Thyroid gland (tissue), 4 donors: ENCODE results near the gene HSF2BP. TPM values are rescaled to one million over a fixed set of nuclear protein-coding genes. Genes with fewer than 3 reads are reported as not detected.
A peak's percentile ranks its signal among the peaks of the same experiment; 100 is the strongest.

ENCODE experiments used
- DNase-seq, 2 donors: peaks; one replicate each; pipeline ENCODE4 v3.0.0-alpha.2; 2019
- H3K27ac ChIP-seq, 3 donors: fragments of 200-600 bp; sonication (generic); 1 replicate in 2 of 3; 2 replicates in 1 of 3; pipeline ENCODE4 v1.5.1; 2016 to 2019; ENCODE audit warnings: mild to moderate bottlenecking in 1 of 3, moderate library complexity in 1 of 3
- H3K27me3 ChIP-seq: fragments of 200-600 bp; sonication (generic); one replicate; pipeline ENCODE4 v1.5.1; 2019
- H3K36me3 ChIP-seq, 2 donors: fragments of 200-600 bp; sonication (generic); one replicate each; pipeline ENCODE4 v1.5.1; 2016 to 2019
- H3K4me1 ChIP-seq, 2 donors: fragments of 200-600 bp; sonication (generic); one replicate each; pipeline ENCODE4 v1.5.1; 2017 to 2019
- H3K4me3 ChIP-seq, 3 donors: fragments of 200-600 bp; sonication (generic); replicated peaks in 1 of 3; 1 replicate in 2 of 3; 2 replicates in 1 of 3; pipeline ENCODE4 v1.5.1; 2016; ENCODE audit warnings: mild to moderate bottlenecking in 1 of 3
- H3K9me3 ChIP-seq: fragments of 200-600 bp; sonication (generic); one replicate; pipeline ENCODE4 v1.5.1; 2017
- CTCF ChIP-seq, 6 experiments: fragments of 200-600 bp in 3 of 6; fragments of 450-650 bp in 3 of 6; sonication (generic) in 3 of 6; IDR thresholded peaks; one replicate each; pipeline ENCODE4 v1.5.1; 2016 to 2019; ENCODE audit warnings: antibody characterized with exemption in 6 of 6, mild to moderate bottlenecking in 2 of 6, inconsistent platforms in 1 of 6, moderate library complexity in 1 of 6
- POLR2A ChIP-seq, 2 donors: fragments of 450-650 bp; IDR thresholded peaks; one replicate each; pipeline ENCODE4 v1.6.1; 2017; ENCODE audit warnings: antibody characterized with exemption in 2 of 2, mild to moderate bottlenecking in 2 of 2, moderate library complexity in 1 of 2
- WGBS, 2 donors: methylation state at CpG; one replicate each; pipeline ENCODE4 v1.1.5; 2017; 5-methylcytosine and 5-hydroxymethylcytosine counted together
- intact Hi-C: fragments of 100-400 bp; cut with DNase I; formaldehyde crosslinking; loops from one replicate; pipeline ENCODE4 v1.15.1; 2023
- total RNA-seq, 4 donors: library from RNA; depleted of rRNA; stranded (reverse); fragments of >200 nt; gene quantifications; one replicate each; pipeline ENCODE4 v1.2.3, GENCODE V29; 2016

The HSF2BP gene
- total RNA-seq, 4 donors from 2014 or later: 0.33 to 1.2 (median 0.84) TPM

DNA sequence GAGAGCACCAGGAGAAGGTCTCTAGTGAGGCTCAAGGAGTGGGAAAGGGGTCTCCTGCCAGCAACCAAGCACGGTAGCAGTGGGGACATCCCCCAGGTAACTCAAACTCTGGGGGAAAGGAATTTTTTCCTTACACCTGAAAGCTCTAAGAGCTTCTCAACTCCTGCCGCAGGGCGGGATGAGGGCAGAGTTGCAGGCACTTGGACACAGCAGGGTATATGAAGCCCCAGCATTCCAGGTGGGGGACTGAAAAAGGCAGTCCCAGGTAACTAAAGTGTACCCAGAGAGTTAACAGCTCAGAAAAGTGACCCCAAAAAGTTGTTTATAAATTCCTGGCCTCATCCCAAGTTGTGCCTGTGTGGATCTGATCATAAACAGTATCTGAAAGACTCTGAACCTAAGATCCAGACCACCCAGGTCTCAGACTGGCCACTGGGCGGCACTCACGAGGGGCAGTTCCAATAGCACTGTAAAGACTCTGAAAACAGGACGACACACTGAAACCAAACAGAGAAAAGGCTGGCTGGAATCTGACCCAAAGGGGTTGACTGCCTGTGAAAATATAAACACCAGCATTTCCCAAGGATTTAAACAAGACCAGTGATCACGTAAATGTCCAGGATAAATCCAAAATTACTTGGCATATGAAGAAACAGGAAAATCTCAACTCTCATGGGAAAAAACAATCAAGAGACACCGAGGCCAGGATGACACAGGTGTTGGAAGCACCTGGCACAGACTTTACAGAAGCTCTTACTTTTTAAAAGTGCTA is 47.5 kb downstream of the HSF2BP start:
- H3K27ac ChIP-seq: peak overlapping the region in 2 of 3 donors; percentile 8 to 28

DNA sequence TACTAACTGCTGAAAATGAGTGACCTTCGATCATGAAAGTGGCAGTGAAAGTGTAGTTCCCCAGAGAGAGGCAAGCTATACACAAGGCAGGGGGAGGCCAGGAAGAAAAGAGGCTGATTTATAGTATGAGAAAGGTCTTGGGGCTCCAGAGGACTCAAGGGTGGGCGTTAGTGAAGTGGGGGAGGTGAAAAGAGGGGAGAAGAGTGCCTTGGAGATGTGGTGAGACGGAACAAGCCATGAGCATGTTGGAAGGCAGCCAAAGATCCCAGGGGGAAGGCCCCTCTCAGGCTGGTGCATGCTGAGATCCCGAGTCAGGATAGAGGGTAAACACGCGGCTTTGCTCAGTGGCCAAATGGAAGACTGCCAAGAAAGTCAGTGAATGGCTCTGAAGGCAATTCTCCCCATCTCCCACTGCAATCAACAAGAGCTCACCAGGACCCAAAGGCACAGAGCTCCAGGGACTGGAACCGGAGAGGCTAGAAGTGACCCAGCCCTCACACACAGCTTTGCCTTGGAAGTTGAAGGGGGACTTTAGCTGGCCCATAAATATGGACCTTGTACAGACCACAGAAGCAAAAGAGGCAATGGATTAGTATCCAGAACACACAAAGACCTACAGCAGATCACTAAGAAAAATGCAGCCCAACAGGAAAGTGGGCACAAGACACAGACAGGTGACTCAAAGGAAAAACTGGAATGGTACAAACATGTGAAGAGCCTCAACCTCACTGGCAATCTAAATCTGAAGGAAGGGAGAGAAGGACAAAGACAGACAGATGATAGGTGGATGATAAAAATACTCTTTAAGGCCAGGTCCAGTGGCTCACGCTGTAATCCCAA is 49.6 kb downstream of the HSF2BP start:
- Histone ChIP-seq H3K9me3 (no peaks in the 10 kb centered on the region), H3K36me3 (no peaks in the 10 kb centered on the region), H3K4me1 (peaks cover 10 to 40% of the 10 kb centered on the region in 2 donors), H3K27ac (peak overlapping the region in 2 of 3 donors; percentile 32 to 40), H3K27me3 (no peaks in the 10 kb centered on the region), H3K4me3 (no peak overlapping the region)
- 28 to 40% methylated on average over 8 of the region's 8 CpGs for WGBS, 2 donors
- intact Hi-C loops: no loop called here
- peak; percentile 83 to 86 for DNase-seq
- no peak for TF ChIP-seq POLR2A (IDR thresholded peaks at IDR 0.05)
- no peak for TF ChIP-seq CTCF (IDR thresholded peaks at IDR 0.05)

More for the DNA sequence above, 47.5 kb downstream of the HSF2BP start:
- Histone ChIP-seq H3K4me3 (no peak overlapping the region), H3K27me3 (no peaks in the 10 kb centered on the region), H3K9me3 (no peaks in the 10 kb centered on the region), H3K36me3 (no peaks in the 10 kb centered on the region), H3K4me1 (peaks cover 10 to 30% of the 10 kb centered on the region in 2 donors)
- TF ChIP-seq CTCF (IDR thresholded peaks at IDR 0.05) (peak; percentile 48 to 84 (median 67)), POLR2A (IDR thresholded peaks at IDR 0.05) (no peak)
- WGBS, 2 donors: 31 to 32% methylated on average over 8 of the region's 8 CpGs
- peak; percentile 69 to 79 for DNase-seq
- intact Hi-C loops: no loop called here

DNA sequence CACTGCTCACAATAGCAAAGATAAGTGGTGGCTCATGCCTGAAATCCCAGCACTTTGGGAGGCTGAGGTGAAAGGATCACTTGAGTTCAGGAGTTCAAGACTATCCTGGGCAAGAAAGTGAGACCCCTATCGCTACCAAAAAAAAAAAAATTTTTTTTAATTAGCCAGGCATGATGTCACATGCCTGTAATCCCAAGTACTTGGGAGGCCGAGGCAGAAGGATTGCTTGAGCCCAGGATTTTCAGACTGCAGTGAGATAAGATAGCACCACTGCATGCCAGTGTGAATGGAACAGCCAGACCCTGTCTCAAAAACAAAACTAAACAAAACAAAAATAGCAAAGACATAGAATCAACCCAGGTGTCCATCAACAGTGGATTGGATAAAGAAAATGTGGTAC is 50.6 kb downstream of the HSF2BP start:
- Histone ChIP-seq H3K9me3 (no peaks in the 10 kb centered on the region), H3K36me3 (no peaks in the 10 kb centered on the region), H3K4me3 (no peak overlapping the region), H3K27ac (no peak overlapping the region), H3K27me3 (no peaks in the 10 kb centered on the region), H3K4me1 (peaks cover 13 to 48% of the 10 kb centered on the region in 2 donors)
- no peak for DNase-seq
- WGBS, 2 donors: 83% methylated on average over 2 of the region's 2 CpGs
- intact Hi-C loops: no loop called here
- no peak for TF ChIP-seq POLR2A (IDR thresholded peaks at IDR 0.05)
- TF ChIP-seq CTCF (IDR thresholded peaks at IDR 0.05): no peak

DNA sequence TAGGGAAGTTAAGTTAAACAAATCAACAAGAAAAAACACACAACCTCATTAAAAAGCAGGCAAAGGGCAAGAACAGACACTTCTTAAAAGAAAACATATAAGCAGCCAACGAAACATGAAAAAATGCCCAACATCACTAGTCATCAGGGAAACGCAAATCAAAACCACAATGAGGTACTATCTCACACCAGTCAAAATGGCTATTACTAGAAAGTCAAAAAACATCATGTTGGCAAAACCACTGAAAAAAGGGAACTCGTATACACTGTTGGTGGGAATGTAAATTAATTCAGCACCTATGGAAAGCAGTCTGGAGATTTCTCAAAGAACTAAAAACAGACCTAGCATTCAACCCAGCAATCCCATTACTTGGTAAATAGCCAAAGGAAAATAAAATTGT is 51.1 kb downstream of the HSF2BP start:
- peaks cover 17 to 52% of the 10 kb centered on the region in 2 donors for H3K4me1 ChIP-seq
- TF ChIP-seq POLR2A (IDR thresholded peaks at IDR 0.05): no peak
- TF ChIP-seq CTCF (IDR thresholded peaks at IDR 0.05): no peak

More for the DNA sequence above, 51.1 kb downstream of the HSF2BP start:
- intact Hi-C loops: no loop called here
- no peaks in the 10 kb centered on the region for H3K27me3 ChIP-seq
- 76 to 89% methylated on average over 3 of the region's 3 CpGs for WGBS, 2 donors
- H3K36me3 ChIP-seq: no peaks in the 10 kb centered on the region
- H3K27ac ChIP-seq: no peak overlapping the region
- H3K9me3 ChIP-seq: no peaks in the 10 kb centered on the region
- no peak overlapping the region for H3K4me3 ChIP-seq
- no peak for DNase-seq
